Myocyte (in vitro differentiated cells): ENCODE data around the gene PKDCC. TPM values are rescaled to one million over a fixed set of nuclear protein-coding genes. Genes with fewer than 3 reads are reported as not detected.

Source experiments
- DNase-seq: peaks from one replicate; pipeline ENCODE4 v3.0.0-alpha.2; 2012; ENCODE audit warnings: low read depth
- total RNA-seq: library from RNA; depleted of rRNA; stranded (reverse); fragments of >200 nt; gene quantifications from 2 replicates; pipeline ENCODE4 v1.2.3, GENCODE V29; 2014

The PKDCC gene
- total RNA-seq, 1 donor from 2014 or later, result 45.0 TPM

DNA sequence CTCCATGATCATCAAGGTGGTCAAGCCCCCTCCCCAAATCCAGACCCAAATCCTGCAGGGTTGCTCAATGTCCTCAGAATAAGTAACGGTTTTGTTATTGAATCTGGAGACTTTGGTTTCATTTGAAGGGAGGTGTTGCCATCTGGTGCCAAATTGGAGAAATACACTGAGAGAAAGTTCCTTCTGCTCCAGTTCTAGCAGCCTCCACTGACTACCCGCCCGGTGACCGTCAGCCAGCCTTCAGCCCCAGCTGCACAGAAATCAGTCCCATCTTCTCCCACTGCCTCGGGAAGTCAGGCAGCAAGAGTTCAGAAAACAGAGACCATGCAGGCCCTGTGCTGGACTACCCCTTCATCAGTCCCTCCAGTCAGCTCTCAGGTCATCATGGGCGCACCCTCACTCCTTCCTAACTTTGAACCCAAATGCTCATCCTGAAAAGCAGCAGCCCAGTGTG lies 38.7 kb downstream of the PKDCC start:
- peak; percentile 80 for DNase-seq

GRCh38 chr2:42087137-42087856 lies 39.5 kb downstream of the PKDCC start:
- DNase-seq, result no peak

DNA sequence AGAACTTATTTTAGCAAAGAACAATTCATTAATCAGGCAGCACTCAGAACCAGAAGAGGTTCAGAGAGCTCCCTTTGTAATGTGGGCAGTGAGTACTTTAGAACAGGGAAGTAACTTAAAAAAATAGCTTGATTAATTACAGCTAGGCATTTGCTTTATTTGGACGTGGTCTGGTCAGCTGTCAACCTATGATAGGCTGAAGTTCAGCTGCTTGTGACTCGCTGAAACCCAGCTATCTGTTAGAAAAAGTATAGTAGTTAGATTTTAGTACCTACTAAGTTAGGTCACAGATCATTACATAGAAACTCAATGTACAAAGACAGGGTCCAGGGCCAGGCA lies 40.0 kb downstream of the PKDCC start:
- DNase-seq, result no peak

DNA sequence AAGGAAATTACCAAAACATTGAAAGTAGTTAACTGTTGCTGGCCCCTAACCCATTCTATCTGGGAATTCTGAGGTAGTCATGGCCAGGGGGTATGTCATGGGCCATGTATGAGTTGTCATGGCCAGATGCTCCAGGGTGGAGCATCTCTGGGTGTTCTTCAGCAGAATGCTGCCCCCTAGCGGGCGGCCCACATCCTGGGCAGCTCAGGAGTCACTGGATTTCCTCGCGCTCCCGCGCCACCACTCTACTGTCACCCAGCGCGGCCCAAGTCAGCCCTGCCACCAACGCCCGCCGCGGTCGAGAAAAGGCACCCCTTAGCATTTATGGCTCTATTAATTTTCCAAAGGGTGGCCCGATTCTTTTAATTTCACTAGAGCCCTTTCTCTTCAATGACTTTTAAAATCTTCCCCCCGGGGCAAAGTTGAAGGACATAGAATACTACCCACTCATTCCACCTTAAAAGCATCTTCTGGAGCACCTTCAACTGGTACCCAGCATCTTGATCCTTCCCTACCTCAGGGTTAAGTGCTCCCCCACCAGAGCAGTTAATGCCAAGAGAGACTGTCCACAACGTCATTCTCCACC lies 41.6 kb downstream of the PKDCC start:
- DNase-seq, result no peak

DNA sequence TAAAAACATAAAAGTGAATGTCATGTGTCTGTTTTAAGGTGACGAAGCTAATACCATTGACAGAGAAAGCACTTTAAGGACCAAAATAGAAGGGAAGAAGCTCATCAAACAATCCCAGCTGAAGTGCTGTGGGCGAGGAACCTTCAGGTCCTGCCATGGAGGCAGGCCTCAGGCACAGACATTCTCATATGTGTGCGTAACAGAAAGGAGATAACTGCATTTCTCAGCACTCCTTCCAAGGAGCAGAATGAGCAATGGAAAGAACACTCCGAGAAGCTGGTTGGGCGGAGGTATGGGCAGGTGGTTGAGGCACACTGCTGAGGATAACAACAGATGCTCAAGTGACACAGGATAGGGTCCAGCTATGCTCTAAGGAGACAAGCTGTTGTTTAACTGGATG lies 42.4 kb downstream of the PKDCC start:
- DNase-seq, result no peak

DNA sequence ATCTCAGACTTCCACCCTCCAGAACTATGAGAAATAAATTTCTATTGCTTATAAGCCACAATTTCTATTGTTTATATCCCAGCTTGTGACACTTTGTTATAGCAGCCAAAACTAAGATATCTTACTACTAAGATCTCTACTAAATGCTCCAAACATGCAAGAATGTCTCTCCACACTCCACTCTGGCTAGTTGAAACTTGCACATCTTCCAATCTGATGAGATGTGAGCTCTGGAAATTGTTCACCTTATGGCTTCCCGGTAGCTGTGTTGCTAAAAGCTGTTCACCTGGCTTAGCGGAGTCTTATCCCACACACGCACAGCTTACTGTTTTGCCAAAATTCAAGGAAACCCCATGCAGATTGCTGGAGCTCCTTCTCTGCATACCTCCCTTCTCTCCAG lies 43.9 kb downstream of the PKDCC start:
- DNase-seq, result no peak

- no peak for DNase-seq
These were observed 44.5 kb downstream of the PKDCC start for GRCh38 chr2:42092084-42092996.

- peak; percentile 54 for DNase-seq
These were observed 46.3 kb downstream of the PKDCC start for GRCh38 chr2:42094114-42094513.

DNA sequence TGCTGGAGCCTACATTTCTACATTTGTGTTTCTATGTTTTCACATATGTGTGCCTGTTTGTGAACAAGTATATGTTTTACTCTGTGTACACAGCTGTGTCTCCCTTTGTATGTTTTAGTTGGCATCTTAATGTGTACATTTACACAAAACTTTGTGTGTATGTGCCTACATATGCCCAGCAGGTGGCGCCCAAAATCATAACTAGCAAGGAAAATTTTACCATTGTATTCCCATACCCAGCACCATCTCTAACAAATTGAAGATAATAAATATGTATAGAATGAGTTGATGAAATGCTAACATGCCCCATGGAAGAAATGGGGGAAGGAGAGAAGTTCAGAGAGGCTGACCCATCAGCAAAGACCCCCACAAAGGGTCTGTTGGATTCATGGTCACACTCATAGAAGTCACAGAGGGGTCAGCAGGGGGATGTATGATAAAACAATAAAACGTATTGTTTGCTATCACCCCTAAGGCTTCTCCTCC lies 48.1 kb downstream of the PKDCC start:
- peak; percentile 75 for DNase-seq

GRCh38 chr2:42096869-42097591 lies 49.2 kb downstream of the PKDCC start:
- DNase-seq, result no peak

GRCh38 chr2:42098571-42099437 lies 51.0 kb downstream of the PKDCC start:
- no peak for DNase-seq

GRCh38 chr2:42099438-42100173 lies 51.8 kb downstream of the PKDCC start:
- no peak for DNase-seq

GRCh38 chr2:42100683-42101205 lies 52.9 kb downstream of the PKDCC start:
- no peak for DNase-seq

DNA sequence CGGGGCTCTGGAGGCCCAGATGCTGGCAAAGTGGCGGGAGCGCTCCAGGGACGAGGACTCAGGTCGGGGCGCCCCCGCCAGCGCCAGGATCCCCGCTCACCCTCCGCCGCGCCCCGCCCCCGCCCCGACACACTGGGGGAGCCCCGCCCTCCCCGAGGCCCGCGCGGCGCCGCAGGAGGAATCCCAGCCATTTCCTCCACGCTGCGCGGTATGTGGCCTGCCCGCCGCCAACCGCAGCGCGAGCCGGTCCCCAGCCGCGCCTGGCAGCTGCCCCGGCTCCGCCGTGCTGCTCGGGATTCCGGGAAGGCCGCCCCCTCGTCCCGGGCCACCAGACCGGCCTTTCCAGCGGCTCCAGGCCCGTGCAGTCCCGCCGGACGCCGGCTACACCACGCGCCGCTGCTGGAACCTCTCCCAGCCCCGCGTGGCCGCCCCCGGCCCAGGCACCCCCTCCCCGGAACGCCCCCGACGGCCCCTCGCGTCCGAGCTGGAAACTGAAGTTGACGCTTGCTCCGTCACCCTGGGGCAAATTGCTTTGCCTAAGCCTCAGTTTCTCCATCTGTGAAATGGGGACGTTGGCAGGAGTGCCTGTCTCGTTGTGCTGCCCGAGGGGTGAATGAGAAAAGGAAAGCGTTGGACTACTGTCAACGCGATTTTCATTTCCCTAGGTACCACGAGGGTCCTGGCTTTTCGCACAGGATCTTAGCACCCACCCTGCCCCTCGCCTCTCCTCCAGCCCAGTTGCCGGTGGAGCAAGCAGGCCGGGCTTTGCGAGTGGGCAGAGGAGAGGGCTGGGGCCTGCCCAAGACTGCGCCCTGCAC lies 53.6 kb downstream of the PKDCC start:
- DNase-seq, result peak; percentile 61

DNA sequence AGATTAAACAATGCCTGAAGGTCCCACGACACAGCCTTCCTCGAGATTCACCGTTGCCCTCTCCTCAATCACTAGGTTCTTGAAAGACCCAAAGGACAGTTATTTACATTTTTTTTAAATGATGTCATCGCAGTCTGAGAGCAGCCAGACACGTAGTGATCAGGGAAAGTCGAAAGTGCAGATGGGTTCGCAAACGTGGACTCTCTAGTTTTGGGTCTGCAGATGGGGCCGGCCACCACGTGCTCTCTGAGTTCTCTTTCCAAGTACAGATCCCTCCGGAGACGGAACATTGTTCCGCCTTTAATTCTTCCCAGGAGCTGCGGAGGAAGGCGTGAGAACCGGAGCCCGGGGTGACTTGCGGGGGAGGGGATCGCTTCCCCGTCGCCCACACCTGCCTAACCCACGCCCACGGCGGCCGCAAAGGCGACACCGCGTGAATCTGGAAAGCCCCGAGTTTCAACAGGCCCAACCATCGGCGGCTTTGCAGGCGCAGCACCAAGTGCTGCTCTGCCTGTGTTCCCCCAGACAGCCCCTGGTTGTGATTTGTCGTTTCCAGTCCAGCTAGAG lies 54.3 kb downstream of the PKDCC start:
- no peak for DNase-seq

DNA sequence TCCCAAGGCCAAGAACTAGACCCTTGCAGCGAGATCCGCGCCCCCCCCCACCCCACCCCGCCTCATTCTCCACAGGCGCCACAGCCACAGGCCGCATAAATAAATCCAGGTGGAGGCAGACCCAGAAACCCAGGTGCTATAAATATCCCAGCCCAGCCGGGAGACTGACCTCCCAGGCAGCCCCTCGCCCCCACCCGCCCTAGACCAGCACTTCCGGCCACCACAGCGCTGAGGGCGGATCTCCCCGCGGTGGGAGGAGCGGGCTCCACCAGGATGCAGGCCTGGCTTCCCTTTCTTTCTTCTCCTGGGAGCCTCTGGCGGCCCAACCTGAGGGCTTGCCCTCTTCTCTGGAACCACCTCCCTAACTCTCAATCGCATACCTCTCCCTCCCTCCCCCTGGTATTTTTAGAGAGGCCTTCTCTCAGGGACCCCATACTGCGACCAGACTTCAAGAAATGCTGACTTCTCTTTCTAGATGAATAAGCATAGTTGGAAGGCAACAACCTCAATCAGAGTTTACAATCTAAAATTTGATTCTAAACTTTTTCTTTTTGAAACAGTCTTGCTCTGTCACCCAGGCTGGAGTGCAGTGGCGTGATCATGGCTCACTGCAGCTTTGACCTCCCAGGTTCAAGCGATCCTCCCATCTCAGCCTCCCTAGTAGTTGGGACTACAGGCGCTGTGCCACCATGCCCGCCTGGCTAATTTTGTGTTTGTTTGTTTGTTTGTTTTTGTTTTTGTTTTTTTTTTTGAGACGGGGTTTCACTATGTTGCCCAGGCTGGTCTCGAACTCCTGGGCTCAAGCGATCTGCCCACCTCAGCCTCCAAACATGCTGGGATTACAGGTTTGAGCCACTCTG lies 55.0 kb downstream of the PKDCC start:
- no peak for DNase-seq

DNA sequence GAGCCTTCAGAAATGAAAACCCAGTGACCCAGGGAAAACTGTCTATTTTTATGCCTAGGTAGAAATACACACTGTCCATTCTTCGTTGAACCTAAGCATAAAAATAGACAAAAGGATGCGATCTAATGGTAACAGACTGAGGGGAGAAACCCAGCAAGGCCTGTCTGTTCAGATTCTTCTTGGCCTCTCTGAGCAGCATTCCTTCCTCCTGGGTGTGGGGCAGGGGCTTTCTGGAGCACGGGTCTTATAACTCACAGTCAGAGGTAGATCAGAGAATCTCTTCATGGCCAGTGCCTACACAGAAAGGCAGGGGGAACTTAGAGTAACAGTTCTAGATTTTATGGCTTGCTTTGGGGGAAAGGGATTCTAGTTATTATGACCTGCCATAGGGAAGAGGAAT lies 56.0 kb downstream of the PKDCC start:
- no peak for DNase-seq
